Right lung (tissue), 5 donors: ENCODE measurements around the gene GALNT11. TPM values are rescaled to one million over a fixed set of nuclear protein-coding genes. Genes with fewer than 3 reads are reported as not detected.
A peak's percentile ranks its signal among the peaks of the same experiment; 100 is the strongest.

ENCODE experiments used
- DNase-seq, 2 donors: peaks; one replicate each; pipeline ENCODE4 v3.0.0-alpha.2; 2013
- polyA plus RNA-seq, 5 donors: library from polyadenylated mRNA; unstranded; fragments of 120-200 nt; gene quantifications; one replicate each; pipeline versions ENCODE4 v1.2.1 to v1.2.3, GENCODE V29; 2013; ENCODE audit warnings: inconsistent platforms in 1 of 5, low replicate concordance in 1 of 5; ENCODE audit not compliant: insufficient read length in 5 of 5, insufficient read depth in 1 of 5

The GALNT11 gene
- polyA plus RNA-seq, 5 donors, result 61.3 to 67.2 (median 65.7) TPM

DNA sequence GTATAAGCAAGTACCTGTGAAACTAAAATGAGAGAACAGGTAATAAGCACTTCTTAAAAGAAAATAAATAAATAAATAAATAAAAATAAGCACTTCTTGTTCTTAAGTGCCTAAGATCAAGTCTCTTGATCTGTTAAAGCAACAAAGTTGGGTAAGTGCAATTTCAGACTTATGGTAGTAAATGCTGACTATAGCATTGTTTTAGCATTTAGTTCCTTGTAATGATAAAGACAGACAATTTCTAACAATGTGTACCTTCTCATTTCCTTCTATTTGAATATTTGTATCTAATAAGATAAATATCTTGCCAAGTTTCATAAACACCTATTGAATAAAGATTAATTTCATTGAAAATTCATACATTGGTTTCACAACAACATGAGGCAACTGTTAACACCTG is 87.4 kb downstream of the GALNT11 start:
- DNase-seq, result no peak

DNA sequence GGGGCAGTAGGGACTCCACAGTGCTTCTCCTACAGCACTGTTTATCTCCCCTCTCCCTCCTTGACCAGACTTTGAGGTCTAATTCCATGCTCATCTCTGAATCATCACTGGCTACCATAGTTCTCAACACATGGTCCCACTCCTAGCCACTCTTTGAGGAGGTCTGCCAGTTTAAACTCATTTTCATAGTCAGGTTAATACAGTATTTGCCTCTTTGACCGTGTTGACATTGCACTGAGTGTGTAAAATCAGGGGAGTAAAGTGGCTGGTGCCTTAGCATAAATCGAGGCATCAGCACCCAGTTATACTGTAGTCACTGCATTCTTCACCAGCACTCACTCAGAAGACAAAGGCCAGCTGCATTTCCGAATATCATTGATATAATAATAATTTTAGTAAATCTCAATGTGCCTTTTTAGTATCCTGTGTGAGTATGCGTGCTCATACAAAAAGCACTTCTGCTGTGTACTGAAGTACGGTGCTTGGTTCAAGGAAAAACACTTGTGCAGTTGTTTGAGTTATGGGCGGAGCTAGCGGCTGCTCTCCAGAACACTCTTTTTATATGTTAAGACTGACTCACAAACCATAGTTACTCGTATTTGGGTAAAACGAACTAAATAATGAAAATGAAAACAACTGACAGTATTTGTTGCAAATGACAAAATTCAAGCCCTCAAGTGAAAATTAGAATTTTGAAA is 89.7 kb downstream of the GALNT11 start:
- peak in 1 of 2 donors; percentile 11 for DNase-seq

DNA sequence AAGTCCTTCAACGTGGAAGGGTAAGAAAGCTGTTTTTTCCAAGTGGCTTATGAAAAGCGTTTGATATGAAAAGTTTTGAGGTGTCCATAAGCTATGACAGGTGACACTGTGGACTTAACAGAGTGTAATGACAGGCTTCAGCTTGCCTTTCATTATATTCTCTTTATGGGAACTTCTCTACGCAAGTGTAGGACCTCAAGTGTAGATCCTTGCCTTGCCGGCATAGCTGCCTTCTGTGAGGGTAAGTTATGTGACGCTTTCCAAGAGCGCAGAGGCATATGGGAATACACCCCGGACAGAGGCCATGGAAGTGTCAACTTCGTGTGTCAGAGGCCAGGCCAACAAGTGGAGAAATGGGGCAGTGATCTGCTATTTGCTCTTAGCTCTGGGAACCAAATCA is 91.9 kb downstream of the GALNT11 start:
- DNase-seq, result no peak

DNA sequence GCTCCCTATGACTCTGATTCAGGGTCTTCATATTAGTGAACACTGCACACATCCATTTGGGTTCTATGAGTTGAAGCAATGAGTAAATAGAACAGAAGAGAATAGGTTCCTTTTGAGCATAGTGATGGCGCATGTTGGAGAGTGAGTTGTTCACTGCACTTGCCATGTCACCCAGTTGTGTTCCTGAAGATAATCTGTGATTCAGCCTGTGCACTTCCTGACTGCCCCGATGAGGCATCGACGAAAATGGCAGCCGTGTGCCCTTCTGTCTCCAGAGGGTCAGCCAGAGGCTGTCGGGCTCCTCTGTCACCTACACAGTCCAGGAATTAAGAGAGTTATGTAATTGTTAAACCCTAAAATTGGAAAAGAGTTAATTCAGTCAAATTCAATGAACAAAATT is 94.7 kb downstream of the GALNT11 start:
- no peak for DNase-seq

DNA sequence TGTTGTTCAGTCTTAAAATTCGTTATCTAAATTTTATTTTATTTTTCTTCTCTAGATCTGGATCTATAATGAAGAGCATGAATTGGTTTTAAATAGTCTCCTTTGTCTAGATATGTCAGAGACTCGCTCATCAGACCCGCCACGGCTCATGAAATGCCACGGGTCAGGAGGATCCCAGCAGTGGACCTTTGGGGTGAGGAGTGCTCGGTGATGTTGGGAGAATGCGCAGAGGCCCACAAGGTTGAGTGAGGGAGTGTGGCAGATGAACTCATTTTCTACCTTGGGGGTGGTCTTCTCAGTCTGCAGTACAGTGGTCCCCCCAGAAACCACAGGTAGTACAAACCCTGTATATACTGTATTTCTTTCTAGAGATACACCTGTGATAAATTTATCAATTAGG is 95.3 kb downstream of the GALNT11 start:
- DNase-seq, result no peak

DNA sequence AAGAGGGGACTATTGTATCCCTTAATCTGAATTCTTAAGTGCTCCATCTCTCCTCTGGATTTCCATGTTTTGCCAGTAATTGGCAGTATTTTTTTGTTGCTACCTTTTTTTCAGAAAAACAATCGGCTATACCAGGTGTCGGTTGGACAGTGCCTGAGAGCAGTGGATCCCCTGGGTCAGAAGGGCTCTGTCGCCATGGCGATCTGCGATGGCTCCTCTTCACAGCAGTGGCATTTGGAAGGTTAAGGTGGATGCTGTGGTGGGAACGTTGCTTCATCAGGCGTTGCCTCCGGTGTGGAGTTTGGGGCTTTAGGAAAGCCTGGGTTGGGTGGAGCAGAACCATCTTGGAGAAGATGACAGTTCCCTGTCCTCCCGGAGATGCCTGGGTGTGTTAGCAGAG is 96.0 kb downstream of the GALNT11 start:
- DNase-seq, result no peak

DNA sequence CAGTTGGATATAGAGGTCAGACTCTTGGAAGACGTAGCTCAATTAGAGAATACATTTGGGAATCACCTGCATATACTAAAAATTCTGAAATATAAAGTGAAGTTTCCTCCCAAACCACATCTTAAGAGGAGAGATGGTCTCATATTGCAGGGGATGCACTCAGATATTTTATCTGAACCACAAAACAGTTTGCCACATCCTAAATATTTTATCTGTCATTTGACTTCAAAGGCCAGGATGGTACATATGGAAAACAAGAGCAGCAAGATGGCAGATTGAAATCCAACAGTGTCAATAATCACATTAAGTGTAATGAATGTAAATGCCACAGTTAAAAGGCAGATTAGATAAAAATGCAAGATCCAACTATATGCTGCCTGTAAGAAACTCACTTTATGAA is 97.1 kb downstream of the GALNT11 start:
- DNase-seq, result no peak

DNA sequence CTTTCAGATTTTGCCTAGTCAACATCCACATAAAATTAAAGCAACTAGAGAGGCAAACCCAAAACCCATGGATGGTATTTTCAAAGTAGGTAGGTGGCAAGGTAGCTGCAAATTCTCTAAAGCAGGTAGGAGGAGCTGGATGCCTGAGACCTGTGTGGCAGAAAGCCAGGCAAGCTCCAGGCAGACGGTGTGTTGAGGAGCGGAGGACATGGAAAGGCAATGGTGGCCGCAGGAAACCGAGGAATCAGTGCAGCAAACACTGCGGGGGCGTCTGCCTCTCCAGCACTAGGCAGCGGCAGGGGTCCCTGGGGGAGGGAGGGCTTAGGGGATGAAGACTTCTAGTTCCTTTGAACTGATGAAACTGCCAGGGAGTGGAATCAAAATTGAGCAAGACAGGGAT is 101.3 kb downstream of the GALNT11 start:
- no peak for DNase-seq

DNA sequence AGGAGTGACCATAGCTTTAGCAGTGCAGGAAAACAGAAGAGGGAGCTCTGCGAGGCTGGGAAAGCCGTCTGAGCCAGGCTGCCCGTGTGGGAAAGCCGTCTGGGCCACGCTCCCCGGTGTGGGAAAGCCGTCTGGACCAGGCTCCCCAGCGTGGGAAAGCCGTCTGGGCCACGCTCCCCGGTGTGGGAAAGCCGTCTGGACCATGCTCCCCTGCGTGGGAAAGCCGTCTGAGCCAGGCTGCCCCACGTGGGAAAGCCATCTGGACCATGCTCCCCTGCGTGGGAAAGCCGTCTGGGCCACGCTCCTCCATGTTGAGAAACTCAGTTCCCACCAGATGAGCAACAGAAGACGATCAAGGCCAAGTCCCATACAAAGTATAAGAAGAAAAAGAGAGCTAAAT is 101.8 kb downstream of the GALNT11 start:
- no peak for DNase-seq

DNA sequence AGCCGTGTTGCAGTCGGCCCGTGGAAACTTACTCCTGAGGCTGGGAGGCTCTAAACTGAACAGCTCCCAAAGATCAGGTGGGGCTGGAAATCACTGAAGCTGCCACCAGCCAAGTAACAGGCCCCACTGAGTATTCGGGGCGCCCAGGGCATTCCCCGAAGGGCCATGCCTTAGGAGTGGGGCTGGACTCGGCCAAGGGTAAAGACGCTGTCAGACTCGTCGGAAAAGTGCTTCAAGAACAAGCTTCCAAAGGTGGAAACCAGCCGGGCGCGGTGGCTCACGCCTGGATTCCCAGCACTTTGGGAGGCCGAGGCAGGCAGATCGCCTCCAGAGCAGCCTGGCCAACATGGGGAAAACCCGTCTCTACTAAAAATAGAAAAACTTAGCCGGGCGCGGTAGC is 102.8 kb downstream of the GALNT11 start:
- DNase-seq, result no peak

DNA sequence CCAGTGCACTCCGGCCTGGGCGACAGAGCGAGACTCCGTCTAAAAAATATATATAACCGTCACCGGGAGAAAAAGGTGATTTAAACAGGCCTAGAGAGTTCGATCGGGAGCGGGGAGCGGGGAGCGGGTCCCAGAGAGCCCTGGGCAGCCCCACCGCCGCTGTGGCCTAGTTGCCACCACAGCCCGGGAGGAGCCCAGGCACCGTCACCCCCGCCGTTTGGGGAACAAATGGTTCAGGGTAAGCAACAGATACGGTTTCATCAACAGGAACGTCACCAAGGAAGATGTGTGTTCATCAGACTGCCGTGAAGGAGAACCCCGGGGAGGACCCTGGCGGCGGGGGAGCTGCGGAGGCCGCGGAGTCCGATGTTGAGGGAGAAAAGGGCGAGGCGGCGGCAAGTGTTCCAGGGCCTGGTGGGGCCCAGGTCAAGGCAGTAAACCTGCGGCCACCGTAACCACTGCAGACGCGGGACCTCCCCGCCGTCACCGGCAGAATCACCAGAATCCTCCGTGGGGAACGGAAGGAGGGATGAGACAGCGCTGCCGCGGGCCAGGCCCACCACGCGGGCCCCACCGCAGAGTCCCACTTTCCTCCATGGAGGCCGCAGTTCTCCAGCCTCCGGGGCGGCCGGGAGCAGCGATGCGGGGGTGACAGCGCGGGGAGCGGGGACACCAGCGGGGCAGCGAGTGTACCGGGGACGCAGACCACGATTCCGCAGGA is 103.4 kb downstream of the GALNT11 start:
- DNase-seq, result no peak

DNA sequence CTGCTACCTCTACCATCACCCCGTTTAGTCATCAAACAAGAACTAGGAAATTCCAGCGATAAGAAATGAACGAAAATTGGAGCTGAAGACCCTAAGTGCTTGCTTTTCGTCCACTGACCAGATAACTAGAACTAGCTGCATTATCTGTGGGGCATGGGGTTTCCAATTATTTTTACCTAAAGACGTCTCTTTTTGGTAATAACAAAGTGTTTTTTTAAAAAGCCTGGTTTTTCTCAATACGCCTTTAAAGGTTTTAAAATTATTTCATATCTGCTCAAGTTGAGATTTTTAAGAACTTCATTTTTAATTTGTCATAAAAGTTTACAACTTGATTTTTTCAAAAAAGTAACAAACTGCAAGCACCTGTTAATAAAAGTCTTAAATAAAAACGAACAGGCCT is 104.2 kb downstream of the GALNT11 start:
- DNase-seq, result no peak

DNA sequence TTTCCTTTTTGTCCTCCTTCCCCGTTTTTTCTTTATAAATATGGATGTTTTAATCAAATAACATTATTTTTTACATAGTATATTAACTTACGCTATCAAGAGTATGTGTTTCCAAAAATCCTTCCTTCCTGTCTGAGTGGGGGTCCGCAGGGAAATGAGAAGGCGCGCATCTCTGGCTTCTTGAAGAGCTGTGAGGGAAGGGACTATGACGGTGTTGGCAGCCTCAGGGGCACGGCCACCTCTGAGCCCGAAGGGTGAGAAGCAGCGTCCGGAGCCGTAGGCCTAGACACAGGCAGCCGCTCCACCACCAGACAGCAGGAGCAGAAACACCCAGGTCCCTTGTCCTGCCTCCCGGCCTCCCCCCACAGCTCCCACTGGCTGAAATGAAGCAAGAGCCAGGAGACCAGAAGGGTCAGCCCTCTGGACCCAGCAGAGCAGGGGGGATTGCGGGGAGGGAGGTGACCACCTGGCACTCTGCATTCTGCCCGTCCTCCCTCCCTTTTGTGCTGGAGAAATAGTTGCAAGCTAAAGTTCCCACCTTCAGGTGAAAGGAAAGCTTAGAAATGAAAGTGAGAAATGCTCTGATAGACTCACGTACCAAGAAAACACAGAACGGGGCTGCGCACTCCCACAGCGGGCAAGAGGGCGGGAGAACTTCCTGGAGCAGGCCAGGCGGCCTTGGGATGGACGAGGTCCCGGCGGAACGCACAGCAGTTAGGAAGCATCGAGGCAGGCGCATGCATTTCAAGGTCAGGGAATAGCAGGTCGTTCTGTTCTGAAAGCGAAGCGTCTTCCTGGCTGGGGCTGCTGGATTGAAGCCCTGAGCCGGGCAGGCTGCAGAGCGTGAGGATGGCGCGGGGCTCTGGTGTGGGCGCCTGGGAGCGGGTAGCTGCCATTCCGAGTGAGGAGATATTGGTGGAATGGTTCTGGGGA is 105.5 kb downstream of the GALNT11 start:
- DNase-seq, result no peak

DNA sequence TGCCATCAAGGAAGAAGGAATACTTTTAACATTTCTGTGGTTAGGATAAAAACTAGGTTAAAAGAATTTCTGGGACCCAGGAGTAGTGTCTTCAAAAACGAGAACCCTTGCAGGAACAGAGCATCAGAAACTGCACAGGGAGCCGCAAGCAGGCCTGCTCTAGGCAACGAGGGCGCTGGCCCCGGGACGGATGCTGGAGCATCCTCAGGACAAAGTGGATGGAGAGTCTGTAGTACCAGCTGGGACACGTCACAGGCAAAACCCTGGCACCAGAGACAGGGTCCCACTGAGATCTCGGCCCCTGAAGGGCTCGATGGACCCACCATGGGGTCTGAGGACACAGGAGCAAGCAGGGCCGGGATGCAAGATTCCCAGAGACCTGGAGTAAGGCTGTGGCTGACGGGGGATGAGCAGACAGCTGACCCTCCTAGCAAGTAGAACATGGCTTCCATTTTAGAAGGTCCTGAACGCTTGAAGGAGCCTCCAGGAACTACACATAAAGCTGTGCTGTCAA is 106.6 kb downstream of the GALNT11 start:
- DNase-seq, result no peak

DNA sequence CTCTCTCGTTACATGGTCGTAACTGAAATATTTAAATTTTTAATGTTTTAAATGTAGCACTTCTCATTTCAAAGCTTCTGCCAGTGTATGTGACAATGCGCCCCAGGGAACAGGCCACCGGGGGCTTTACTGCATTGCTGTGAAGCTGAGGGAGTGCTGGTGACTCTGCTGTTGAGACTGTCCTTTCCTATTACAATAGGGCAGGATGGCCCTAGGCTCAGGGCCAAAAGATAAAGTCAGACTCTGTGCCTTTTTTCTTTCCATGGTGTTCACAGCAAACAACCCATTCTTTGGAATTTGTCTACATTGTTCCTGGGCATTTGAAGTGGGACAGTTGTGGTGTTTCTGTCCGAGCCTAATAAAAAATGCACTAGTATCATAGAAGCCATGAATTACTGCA is 107.3 kb downstream of the GALNT11 start:
- DNase-seq, result no peak

DNA sequence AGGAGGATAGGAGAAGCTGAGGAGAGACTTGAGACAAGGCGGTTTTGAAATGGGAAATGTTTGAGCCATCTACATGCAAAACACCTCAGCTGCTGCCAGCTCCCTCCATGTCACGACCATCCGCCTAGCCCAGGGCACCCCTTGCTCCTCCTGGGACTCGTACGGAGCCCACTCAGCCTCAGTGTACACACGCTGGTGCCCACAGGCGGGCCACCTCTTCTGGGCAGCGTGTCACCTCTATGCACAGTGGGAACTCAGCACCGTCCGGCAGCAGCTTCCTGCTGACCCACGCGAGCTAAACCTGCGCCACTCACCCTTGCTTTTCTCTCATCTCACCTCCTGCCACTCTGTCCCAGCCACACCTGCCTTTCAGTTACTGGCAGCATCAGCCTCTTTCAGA is 108.3 kb downstream of the GALNT11 start:
- DNase-seq, result no peak

DNA sequence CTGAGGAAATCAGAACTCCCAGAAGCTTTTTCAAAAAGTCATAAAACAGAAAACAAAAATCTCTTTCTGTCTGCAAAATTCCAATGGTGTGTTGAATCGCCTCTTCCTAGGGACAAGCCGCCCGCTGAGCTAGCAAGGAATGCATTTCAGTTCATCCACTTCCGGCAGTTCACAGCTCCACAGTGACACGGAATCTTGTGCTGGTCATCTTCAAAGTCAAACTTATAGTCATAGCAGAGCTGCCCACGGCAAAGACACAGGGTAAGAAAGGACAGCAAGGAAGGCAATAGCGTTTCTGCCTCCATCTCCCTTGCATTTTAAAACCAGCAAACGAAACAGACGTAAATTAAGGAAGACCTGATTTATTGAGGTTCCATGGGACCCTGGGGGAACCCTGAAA is 111.2 kb downstream of the GALNT11 start:
- no peak for DNase-seq

DNA sequence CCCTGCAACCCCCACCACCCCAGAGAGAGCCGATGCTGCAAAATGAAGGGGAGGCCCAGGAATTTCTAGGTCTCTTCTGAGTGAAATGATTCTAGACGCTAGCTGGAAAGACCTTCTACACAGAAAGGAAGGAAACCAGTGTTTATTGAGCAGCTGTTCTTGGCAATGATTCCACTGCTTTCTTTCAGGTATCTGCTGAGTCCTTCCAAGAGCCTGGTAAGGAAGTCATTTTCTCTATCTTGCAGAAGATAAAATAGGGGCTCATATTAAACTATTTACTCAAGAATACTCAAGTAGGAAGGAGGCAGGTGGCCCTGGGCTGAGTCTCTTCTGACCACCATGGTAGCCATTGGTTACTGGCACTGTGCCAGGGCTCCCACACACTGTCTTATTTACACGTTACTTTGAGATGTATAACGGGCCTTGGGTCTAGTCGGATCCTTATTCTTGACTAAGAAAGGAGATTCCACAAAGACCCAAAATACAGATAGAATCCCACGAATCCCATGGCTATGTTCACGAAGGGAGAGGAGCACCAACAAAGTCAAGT is 112.1 kb downstream of the GALNT11 start:
- no peak for DNase-seq

DNA sequence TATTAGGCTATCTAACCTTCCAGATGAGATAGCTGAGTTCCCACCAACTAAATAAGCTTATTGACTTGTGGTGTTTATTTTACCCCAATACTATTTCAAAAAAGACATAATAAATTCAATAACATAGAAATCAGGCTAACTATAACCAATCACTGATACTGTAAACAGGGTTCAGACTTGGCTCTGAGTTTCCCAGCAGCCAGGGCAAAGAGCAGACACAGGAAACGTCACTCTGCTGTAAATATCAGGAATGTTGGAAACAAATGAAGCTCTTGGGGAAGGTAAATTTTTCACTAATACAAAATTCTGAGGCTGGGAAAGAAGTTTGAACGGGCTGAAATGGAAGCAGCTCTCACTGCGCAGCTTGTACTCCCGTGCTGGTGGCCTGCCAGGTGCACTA is 114.6 kb downstream of the GALNT11 start:
- DNase-seq, result no peak

DNA sequence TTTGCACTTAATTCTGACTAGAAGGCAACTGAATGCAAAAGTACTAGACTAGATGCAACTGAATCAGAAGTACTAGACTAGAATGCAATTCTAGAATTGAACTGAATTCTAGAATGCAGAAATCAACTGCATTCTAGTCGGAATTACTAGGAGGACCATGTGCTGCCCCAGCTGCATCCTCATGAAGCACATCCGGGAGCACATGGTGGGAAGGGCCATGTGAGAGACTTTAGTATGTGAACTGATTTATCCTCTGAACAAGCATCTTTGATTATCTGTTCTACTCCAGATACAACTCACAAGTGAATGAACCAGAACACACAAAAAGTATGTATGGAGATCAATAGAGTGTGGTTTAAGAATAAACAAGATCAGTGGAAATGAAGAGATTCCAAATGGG is 115.1 kb downstream of the GALNT11 start:
- no peak for DNase-seq

DNA sequence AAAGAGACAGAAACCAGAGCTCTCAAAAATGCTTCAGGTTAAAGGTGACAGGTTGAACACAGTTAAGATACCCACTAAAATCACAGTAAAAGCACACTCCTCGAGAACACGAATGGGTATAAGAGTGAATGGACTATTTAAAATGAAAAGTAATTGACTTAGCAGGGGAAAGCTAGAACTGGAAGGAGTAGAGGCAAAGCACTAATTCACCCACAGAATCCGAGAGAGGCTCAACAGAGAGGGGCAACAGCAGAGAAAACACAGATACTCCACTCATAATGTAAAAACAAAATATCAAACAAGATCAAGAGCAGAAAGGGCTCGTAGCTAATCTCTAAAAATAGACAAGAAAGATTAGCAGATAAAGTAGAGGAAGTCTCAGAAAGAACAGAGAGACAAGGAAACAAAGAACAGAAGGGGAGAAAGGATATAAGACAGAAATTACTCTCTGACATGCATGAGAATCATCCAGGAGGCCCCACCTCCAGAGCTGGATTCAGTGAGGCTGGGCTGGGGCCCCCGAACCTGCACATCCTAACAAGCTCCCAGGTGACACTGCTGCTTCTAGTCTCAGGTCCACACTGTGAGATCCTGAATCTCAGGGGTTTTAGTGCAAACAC is 117.6 kb downstream of the GALNT11 start:
- no peak for DNase-seq
